Islet of Langerhans (tissue), 1 donor: Measurements from ENCODE around the gene CMYA5.

Source experiments
- FAIRE-seq: peaks from one replicate; lab custom pipeline; 2011; peaks lifted over from hg19 to GRCh38; lab: Jason Lieb, UNC

The CMYA5 gene

GRCh38 chr5:79837761-79838551, 148.3 kb downstream of the CMYA5 start:
- FAIRE-seq, result no peak

GRCh38 chr5:79840084-79840990, 150.7 kb downstream of the CMYA5 start:
- FAIRE-seq, result no peak

DNA sequence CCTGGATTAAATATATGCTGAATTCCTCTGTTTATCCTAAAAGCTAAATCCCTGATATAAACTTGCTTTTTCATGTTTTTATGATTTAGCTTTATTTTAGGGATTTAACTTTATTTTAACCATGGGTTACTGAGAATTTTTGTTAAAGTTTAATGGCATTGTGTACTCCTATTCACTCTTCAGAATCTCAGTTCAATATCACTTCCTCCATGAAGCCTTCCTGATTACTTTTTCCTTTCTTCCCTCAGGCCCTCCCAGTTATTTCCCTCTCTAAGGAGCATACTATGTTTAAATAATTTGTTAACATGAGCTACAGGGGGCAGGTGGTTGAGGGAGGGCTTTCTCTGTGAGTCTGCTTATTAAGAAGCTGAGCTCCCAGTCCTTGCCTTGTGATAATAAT, 151.5 kb downstream of the CMYA5 start:
- FAIRE-seq, result no peak

GRCh38 chr5:79842006-79842881, 152.6 kb downstream of the CMYA5 start:
- FAIRE-seq, result no peak

DNA sequence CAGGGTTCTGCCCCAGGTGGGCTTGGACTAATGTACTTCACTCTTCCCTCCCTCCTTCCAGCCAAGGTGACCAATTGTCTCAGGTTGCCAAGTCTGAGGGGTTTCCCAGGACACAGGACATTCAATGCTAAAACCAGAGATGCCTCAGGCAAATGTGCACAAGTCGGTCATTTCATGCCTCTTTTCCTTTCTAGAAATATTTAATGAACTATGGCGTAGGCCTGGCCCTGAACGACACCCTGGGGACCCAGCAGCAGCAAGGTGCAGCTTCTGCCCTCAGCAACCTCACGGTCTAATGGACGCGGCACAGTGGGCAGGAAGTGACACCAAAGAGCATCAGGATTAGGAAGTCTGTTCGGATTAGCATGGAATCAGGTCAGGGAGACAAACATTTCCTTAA, 153.4 kb downstream of the CMYA5 start:
- FAIRE-seq, result no peak

GRCh38 chr5:79843450-79844388, 154.1 kb downstream of the CMYA5 start:
- no peak for FAIRE-seq

- no peak for FAIRE-seq
Observed at GRCh38 chr5:79844571-79844970, 154.9 kb downstream of the CMYA5 start.

DNA sequence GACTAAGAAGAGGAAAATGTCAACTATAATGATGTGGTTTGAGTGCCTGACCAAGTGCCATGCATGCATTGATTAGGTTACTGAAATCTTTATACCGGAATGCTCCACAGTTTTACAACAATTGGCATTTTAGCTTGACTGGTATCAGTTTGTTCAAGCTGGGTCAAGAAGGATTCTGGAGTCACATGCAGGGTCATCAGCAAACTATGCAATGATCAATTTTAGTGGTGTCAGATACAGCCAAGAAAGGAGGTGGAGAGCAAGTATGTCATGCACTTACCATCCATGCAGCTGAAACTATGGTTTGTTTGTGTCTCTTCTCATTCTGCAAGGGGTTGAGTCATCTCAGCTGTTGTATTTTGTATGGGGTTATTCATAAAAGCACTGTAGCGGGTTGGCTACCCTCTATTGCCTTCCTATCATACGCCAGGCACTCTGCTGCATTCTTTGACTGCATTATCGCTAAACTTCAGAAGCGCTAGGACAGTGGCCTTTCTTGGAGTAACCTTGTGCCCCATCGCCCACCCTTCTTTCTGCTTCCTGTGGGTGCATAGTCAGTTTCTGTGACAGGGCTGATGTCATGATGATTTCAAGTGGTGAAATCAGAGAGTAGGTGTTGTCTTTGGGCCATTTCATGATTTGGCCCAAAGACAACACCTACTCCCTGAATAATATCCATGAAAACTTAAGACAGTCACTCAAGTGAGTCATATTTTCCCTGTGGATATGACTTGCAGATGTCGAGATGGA, 156.0 kb downstream of the CMYA5 start:
- no peak for FAIRE-seq

DNA sequence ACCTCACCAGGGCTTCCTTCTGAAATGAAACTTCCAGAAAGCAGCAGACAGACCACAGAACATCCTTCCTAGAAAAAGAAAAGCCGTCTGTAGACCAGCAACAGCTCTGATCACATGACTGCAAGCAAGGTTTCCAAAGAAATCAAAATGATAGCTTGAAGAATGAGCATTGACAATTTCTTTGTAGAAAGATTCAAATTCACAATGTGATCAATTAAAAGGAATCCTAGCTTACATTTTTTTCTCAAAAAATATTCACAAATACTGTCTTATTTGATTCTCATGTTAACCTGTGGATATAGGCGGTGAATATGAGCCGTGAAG, 156.5 kb downstream of the CMYA5 start:
- FAIRE-seq, result no peak

DNA sequence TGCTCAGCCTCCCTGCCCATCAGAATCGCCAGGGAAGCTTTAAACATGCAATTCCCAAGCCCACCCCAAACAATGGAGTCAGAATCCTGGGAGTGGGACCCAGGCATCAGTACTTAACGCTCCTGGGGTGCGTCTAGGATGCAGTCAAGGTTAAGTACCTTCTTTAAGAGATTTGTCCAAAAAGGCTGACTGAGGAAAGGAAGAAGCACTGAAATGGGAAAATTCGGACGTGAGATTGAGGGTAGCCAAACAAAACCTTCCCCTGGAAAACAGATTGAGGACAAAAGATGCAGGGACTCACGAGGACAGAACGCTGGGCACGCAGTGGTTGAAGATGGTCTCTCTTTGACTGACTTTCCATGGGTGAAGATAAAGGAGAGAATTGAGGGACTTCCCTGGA, 157.9 kb downstream of the CMYA5 start:
- FAIRE-seq, result no peak

GRCh38 chr5:79849061-79849460, 159.4 kb downstream of the CMYA5 start:
- no peak for FAIRE-seq
